TTC549 (cell line): ENCODE results near the gene MRPL24.

Experiments
- FAIRE-seq: peaks from 2 replicates; lab custom pipeline; 2012; peaks lifted over from hg19 to GRCh38; lab: Jason Lieb, UNC

Gene MRPL24

DNA sequence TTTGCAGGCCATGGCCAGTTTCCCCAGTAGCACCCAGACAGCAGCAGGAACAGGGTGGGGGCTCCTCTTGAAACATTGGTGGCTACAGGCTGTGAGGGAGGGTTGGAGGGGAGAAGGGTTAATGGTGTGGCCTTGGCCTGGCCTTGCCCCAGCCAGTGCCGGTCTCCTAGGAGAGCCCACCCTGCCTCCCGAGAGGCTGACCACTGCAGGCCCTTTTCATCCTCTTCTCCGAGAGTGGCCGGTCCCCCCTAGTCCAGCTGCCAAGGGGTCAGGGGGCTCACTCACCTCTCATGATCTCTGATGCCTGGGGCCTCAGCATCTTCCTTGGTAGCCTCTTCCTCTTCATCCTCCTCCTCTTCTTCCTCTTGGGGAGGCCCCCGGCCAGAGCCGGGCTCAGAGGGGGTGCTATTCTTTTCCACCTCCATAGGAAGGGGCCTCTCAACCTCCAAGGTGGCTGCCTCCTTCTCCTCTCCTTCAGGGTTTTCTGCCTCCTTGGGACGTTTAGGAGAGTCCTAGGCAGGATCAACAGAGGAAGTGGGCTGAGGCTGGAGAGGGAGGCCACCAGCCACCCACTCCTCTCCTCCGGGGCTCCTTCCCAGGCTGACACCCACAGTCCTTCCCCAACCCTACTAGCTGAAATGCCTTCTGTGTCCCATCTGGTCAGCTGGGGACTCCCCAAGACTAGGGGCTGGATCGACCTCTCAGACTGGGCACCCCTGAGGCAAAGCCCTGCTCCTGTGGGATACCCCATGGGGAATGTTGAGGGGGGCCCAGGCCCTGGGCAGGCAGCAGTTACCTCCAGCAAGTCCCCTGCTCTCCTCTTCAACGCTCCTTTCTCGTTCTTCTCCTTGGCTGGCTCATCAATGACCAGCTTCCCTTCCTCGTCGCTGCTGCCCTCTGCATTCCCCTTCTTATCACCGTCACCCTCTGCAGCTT, 2.7 kb upstream of the MRPL24 start:
- no peak for FAIRE-seq

DNA sequence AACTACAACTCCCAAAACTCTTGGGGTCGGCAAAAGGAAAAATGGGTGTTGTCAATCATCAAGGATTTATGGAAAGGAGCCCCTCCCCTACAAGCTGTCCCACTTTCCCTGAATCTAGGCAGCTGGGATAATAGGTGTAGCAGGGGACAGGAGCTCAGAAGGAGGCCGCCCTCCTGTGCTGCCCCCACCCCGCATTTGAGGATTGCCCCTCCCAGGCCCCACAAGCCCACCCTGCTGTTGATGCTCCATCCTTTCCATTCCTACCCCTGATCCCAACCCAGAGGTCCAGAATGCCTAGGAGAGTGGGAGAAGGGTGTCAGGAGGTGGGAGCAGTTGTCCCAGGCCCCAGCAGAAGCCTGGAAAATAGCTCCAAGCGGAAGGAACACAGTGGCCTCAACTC, 1.9 kb upstream of the MRPL24 start:
- FAIRE-seq = no peak

DNA sequence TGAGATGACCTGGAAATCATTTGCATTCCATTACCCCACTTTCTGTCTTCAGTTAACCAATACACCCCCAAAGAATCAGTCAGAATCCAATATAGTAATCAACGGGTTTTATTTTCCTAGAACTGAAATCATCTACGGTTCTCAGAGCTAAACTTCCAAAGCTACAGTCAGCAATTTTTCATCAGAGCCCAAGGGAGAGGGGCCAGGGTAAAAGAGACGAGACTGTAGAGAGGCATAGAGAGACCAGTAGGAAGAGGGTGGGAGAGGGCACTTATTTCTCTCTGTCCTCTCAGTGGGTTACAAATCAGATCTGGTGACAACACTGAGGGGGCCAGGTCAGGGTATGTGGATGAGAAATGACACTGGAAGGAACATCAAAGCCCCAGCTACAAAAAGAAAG, 1.1 kb upstream of the MRPL24 start:
- FAIRE-seq = peak; percentile 48

DNA sequence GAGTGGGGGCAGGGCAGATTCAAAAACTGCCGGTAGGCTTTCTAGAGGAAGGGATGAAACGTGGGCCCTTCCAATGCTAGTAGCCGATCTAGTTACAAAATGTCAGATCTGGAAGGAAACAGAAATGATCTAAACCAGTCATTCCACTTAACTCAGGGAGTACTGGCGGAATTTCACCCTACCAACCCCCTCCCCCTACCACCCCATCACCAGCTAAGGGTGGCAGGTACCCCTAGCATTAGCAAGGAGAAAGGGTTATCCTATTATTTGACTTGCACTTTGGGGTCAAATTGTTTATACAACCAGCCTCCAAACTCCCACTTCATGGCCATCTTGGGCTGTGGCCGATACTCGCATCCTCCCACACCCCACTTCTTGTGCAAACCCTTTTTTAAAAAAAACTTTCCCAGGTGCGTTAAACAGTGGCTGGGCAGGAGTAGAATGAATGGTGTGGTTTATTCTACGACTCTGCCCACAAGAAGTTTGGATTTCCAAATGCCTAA, 644 bp upstream of the MRPL24 start:
- FAIRE-seq = no peak

DNA sequence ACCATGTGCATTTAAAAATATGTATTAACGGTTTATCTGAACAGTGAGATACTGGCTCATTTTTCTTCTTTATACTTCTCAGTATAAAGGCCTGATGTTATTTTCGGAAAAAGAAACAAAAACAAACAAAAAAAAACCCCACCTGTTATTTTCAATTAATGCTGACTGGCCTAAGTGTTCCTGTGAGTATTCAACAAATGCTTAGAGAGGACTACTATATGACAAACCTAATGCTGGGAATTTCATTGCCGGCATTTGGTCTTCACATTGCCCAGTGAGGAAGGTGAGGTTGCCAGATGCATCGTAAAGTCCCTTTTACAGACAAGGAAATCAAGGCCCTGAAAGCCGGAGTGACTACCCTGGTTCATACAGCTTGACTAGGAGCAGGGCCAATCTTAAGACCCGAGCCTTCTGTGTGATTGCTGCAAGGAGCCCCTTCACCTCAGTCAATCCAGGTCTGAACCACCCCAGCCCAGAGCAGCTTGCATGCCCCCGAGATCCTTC, 599 bp downstream of the MRPL24 start:
- peak; percentile 22 for FAIRE-seq

DNA sequence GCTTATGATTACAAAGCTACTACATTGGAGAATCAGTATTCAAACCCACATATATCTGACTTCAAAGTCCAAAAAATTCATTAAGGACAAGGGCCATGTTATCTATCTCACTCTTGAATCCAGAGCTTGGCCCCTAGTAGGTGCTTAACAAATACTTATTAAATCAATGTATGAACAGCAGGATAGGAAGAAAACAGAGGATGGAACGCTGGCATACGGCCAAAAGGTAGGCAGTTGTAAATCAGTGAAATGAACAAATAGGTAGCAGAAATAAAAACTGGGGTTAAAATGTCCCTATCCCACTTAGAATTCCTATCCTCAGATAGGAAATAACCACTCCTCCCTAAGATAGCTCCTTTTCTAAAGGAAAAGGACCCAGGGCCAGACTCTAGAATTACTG, 2.0 kb downstream of the MRPL24 start:
- FAIRE-seq = no peak

DNA sequence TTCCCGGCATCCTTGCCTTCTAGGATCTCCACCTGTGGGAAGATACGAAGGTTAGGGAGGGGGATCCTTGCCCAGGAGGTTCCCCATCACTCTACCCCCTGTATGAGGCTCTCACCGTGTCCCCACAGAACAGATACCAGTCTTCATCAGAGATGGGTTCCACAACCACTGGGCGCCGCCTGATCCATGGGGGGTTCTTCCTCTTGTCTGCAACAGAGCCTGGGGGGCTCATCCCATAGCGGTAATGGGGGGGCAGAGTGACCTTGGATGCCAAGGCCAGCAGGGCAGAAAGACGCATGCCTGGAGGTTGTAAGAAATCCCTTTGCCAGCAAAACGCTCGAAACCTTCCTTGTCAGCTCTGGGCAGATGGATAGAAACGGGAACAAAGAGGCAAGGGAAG, 2.5 kb downstream of the MRPL24 start:
- FAIRE-seq = no peak

DNA sequence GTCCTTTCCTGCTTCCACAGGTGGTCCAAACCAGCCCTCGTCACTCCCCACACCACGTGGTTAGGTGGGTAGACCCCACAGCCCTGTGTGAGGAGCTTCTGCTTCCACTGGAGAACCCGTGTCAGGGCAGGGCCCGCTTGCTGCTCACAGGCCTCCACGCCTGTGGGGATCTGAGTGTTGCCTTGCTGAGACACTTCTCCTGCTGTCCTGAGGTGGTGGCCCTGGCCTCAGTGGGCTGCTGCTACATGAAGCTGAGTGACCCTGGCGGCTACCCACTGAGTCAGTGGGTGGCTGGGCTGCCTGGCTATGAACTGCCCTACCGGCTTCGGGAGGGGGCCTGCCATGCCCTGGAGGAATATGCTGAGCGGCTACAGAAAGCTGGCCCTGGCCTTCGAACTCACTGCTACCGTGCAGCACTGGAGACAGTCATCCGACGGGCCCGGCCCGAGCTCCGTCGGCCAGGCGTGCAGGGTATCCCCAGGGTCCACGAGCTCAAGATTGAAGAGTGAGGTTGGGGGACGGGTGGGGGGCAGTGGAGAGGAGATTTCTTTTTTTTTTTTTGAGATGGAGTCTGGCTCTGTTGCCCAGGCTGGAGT, 6.8 kb downstream of the MRPL24 start:
- no peak for FAIRE-seq

DNA sequence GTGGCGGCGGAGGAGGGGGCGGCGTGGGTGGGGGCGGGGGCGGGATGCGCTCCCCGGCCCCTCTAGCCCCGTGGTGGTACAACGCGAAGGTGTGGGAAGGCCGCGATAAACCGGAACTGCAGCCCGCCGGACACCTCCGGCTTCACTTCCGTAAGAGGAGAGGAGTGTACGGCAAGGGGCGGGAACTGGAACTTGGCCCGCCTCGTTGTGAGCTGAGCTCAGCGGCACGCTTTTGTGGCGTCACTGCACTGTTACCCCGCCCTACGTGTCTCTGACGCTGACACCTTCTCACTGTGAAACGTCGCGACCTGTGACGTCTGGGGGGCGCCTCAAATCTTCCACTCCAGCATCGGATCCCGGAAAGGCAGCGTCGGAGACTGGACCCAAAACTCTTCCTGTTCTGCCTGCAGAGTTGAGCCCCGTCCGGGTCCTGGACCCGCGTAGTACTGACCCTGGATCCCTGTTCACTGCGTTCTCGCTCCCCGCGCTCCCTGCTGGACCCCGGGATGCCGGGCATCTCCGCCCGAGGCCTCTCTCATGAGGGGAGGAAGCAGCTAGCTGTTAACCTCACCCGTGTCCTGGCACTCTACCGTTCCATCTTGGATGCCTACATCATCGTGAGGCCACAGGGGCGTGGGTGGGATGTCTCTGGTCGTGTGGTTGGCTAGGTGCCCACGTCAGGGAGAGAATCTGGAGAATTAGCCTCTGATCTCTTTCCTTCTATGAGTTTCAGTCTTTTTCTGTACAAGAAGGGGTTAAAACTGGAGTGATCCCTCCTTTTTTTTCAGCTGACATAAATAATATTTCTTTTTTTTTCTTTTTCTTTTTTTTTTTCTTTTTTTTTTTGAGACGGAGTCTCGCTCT, 12.1 kb downstream of the MRPL24 start, which contains the start of gene ISG20L2:
Gene ISG20L2, minus strand, starts transcription at position 168 of the 864 bp plus-strand sequence. CDS start 1,114 bp downstream, outside the sequence.
- FAIRE-seq = peak; percentile 90

DNA sequence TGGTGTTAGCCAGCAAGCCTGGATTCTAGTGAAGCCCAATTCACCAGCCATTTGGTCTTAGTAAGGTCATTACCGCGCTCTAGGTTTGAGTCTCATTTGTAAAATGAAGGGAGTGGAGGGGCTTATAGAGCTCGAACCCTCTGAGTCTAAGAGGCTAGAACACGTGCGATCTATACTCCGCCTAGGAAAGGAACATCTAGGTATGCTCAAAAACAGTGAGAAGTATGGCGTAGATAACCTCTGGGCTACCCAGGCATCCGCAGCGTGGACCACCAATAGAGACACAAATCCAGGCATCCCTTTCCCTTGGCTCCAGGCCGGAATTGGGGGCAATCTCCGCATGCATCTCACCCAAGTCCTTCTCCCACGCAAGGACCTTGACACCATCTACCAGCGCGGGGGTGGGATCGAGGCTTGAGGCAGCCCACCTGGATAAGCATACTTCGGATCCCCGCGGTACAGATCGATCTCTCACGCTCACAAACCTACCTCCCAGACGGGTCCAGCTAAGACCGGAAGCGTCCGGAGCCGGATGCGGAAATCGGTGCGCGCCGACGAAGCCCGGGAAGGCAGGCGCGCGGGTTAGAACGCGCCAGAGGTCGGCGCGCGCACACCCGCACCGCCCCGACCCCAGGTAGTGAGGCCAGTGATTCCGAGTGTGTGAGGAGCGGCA, 12.8 kb downstream of the MRPL24 start, which contains the start of gene METTL25B:
Gene METTL25B, plus strand, starts transcription at position 544 of the 673 bp plus-strand sequence. CDS start 636 bp downstream, outside the sequence.
- no peak for FAIRE-seq

DNA sequence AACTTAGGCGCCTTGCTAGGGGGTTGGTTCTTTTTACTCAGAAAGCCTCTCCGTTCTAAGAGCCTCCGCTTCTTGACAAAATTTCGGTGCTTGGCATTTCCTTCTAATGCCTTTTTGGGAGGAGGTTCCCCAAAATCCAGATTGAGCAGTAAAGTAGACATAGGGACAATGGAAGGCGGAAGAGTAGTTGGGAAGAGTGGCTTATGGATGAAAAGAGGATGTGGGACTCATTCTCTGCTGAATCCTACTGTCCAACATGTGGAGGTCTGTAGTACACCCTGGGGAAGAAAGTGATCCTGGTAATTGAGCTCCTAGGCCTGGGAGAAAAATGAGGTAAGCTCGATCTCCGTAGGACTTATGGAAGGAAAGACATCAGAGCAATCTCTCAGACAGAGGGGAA, 13.4 kb downstream of the MRPL24 start:
- no peak for FAIRE-seq

DNA sequence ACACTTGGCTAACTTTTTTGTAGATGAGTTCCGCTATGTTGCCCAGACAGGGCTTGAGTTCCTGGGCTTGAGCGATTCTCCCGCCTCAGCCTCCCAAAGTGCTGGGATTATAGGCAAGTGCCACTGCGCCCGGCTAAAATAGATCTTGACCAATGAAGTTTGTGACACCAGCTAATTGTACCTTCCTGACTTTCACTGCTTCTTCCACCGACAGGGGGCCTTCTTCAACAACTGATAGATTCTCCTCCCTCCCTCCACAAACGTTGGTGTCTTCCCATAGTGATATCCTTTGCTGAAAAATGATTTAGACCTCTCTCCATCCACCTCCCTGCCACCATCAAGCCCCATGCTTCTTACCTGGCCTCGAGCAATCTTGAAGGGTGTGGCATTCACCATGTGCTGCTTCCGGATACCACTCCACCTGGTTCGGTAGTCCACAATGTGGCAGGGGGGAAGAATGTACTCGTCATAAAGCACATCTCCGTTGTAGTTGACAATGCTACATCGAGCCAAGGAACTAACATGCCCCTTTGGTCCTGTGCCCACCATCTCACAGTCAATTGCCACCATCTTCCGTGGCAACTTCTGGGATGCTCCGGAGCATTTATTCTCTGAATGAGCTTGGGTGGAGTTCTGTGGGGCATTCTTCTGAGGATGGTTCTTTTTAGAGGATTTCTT, 14.2 kb downstream of the MRPL24 start:
- FAIRE-seq = peak; percentile 13

DNA sequence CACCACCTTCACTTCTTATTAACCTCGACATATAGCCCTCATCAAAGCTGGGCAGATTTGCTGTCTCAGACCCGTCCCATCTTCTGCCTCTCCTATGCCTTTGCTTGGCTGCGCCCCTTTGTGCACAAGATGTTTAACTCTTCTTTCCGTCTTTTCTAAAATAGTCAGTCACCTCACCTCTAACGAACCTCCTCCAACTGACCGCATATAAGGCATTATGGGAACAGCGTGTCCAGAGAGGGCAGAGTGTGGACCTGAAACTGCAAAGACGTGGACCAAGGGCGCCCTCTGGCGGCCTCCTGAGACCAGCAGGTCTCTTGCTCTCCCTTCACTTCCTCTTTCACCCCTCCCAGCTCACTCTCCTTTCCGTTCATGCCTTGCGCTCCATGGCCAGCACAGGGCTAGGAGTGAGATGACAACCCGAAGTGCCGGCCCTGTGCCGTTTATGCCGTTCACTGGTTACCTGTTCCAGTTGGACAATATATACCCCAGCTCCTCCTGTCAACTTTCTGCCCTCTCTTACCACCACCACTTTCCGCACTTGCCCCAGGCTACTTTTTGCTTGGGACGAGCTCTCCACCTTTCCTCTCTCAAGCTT, 15.1 kb downstream of the MRPL24 start:
- FAIRE-seq = peak; percentile 90

DNA sequence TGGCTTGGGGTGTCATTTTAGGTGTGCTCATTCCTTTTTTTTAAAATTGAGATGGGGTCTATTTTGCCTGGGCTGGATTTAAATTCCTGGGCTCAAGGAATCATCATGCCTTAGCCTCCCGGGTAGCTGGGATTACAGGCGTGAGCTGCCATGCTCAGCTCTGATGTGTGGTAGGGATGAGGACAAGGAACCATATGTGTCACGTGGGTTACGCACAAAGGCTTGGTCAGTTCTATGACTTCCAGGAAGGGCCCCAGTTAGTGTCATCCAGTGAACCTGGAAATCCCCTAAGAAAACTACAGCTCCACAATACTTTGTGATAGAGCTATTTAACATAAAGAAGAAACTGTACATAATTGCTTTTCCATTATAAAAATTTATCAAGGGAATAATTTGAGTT, 19.4 kb downstream of the MRPL24 start:
- FAIRE-seq = no peak

DNA sequence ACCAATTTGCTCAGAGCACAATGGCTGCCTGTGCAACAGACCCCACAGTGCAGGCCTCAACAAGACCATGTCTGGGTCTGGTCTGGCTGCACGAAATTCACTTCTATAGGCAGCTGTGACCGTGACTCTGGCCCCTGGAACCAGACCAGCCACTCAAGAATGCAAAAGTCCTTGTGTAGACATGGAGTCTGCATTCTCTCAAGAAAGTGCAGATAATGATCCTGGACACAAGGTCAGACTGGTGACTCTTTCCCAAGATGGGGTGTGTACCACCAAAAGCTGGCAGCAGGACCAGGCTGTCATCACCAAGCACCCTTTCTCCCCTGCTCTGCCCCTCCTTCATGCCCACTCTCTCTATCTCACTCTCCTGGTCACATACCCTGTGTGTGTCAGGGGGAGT, 19.8 kb downstream of the MRPL24 start:
- no peak for FAIRE-seq

DNA sequence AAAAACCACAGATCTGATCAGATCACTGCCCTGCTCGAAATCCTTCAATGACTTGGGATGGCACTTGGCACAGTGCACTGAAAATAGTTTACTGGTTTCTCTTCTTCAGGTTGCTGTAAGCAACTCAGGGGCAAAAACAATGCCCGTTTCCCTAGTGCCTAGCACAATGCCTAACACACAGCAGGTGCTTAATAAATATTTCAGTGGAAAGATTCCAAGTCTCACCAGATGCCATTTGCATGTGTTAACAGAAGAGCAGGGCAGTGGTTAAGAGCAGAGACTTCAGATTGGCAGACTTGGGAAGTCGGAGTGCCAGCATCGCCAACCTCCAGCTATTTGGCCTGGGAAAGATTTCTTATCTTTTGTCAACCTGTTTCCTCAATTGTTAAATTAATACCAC, 23.5 kb downstream of the MRPL24 start:
- FAIRE-seq = no peak

DNA sequence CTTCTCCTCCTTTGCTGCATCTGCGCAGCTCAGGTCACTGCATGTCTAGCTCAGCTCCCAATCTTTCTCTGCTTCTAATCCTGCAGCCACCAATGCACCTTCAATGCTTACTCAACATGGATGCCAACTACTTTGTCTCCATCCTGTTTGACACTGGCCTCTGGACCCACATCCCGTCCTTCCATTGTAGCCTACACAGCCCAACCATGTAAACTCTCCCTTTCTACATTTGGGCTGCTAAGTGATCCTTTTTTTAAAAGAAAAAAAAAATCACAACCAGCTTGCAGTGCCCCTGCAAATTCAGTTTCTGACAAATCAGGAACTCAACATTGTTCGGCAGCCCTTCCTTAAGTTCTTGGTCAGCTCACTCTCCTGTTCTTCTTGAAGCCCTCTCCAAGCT, 26.1 kb downstream of the MRPL24 start:
- FAIRE-seq = peak; percentile 19

DNA sequence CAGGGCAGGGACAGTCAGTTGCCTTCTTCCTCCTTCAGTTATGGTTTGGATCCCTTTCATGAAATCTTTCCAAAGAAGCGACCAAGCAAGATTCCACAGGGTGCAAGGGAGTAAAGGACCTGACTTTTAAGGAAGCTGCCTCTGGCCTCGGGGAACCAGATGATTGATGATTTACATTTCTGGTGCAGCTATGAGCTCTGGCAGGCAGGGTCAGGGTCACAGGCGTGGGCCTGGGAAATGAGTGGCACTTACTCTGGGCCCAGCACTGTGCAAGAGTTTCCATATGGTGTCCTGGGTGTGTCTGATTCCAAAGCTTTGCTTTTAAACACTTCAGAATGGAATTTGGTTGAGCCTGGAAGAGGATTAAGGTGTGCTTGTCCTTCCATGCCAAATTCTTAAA, 28.3 kb downstream of the MRPL24 start:
- no peak for FAIRE-seq

DNA sequence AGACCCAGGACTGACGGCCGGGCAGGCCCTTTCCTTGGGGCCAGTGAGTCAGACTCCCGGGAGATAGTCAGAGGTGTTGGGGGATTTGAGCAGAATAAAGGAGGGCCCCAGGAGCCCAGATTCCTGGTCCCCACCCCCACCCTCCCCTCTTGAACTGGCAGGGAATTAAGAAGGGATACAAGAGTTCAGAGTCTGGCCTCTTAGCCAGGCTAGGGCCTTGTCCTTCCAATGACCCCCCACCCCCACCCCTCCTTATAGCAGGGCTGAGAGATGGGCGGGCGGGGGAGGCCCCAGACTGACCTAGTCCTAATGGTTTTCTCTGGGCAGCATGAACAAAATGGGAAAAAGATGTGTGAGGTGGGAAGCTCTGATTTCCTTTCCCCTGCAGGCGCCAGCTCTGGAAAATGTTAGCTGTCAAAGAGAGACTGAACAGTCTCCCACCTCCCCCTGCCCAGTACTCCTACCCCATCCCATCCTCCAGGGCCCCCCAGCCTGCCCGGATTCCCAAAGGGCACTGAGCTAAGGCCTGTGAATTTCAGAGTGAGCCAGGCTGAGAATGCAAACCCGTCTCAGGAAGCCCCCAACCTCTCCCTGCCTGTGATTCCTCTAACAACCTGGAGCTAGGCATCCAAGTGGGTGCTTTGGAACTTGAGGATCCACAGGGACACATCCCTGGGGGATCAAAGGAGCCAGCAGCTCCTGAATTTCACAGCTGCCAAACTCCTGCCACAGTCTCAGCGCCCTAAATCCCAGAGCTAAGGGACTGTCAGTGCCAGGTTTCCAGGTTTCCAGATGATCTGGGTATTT, 29.7 kb downstream of the MRPL24 start:
- FAIRE-seq = no peak
